ENCODE data around the gene COPZ2.
"Not testable (repeated sequence)": the region's sequence is repeated elsewhere in the genome, so short reads cannot be mapped to it uniquely, and the experiment has no call there.

COPZ2 gene

GRCh38 chr17:48027322-48027981 is 10.1 kb downstream of the COPZ2 start:
- no peak for DNase-seq

- DNase-seq, result peak; percentile 90 to 91
Observed at GRCh38 chr17:48026502-48027321, 10.9 kb downstream of the COPZ2 start.

- peak in 1 of 2 experiments; percentile 50 for DNase-seq
Observed at GRCh38 chr17:48025904-48026501, 11.6 kb downstream of the COPZ2 start.

GRCh38 chr17:48025040-48025903 is 12.3 kb downstream of the COPZ2 start:
- DNase-seq, result peak; percentile 95 to 99

GRCh38 chr17:48024149-48025039 is 13.2 kb downstream of the COPZ2 start:
- DNase-seq, result peak; percentile 39 to 77

- DNase-seq, result peak; percentile 81 to 93
Observed at GRCh38 chr17:48023400-48024148, 14.0 kb downstream of the COPZ2 start.

- DNase-seq, result no peak
Observed at GRCh38 chr17:48022901-48023300, 14.7 kb downstream of the COPZ2 start.

GRCh38 chr17:48021934-48022333 is 15.7 kb downstream of the COPZ2 start:
- no peak for DNase-seq

GRCh38 chr17:48017817-48018158 is 19.8 kb downstream of the COPZ2 start:
- not testable (repeated sequence) for DNase-seq

- peak; percentile 65 to 89 for DNase-seq
Observed at GRCh38 chr17:48016112-48016511, 21.5 kb downstream of the COPZ2 start.

- DNase-seq, result no peak
Observed at GRCh38 chr17:48014595-48015111, 22.9 kb downstream of the COPZ2 start.

GRCh38 chr17:48013876-48014594 is 23.6 kb downstream of the COPZ2 start:
- peak in 1 of 2 experiments; percentile 63 for DNase-seq

- DNase-seq, result peak in 1 of 2 experiments; percentile 60
Observed at GRCh38 chr17:48012654-48013053, 24.9 kb downstream of the COPZ2 start.

- DNase-seq, result peak; percentile 95 to 98
Observed at GRCh38 chr17:48012151-48012520, 25.5 kb downstream of the COPZ2 start.

- DNase-seq, result peak; percentile 57 to 80
Observed at GRCh38 chr17:48011405-48012150, 26.0 kb downstream of the COPZ2 start.

GRCh38 chr17:48010193-48010592 is 27.4 kb downstream of the COPZ2 start:
- no peak for DNase-seq

GRCh38 chr17:48006936-48007709 is 30.5 kb downstream of the COPZ2 start:
- no peak for DNase-seq

- peak; percentile 29 to 43 for DNase-seq
Observed at GRCh38 chr17:48004983-48005382, 32.6 kb downstream of the COPZ2 start.
